DMS53 (cell line): ENCODE results near the gene LGSN.
"Not testable (repeated sequence)": the region's sequence is repeated elsewhere in the genome, so short reads cannot be mapped to it uniquely, and the experiment has no call there.

ENCODE experiments used
- DNase-seq: peaks from one replicate; lab custom pipeline; 2025; lab: John Stamatoyannopoulos, UW

Gene LGSN, protein sequence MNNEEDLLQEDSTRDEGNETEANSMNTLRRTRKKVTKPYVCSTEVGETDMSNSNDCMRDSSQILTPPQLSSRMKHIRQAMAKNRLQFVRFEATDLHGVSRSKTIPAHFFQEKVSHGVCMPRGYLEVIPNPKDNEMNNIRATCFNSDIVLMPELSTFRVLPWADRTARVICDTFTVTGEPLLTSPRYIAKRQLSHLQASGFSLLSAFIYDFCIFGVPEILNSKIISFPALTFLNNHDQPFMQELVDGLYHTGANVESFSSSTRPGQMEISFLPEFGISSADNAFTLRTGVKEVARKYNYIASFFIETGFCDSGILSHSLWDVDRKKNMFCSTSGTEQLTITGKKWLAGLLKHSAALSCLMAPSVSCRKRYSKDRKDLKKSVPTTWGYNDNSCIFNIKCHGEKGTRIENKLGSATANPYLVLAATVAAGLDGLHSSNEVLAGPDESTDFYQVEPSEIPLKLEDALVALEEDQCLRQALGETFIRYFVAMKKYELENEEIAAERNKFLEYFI

DNA sequence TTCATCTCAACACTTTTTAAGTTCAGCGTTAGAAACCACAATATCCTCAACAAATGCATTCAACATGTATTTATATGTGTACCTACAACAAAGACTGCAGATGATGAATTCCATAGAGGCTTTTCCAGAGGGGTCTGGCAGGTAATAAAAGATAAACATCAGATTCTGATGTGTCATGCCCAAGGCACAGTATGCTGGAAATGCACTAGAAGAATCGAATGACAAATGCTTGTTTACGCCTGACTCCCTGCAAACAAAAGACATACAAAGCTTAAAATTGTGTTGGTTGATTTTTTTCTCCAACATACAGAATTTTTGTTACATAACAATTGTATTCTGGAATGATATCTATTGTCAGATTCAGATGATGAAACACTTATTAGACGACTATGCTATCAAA is at the start of gene LGSN:
LGSN (minus strand) TSS at position 45 of the 400 bp plus-strand sequence; CDS start at position 5, 40 bp downstream.
- DNase-seq: peak; percentile 38

DNA sequence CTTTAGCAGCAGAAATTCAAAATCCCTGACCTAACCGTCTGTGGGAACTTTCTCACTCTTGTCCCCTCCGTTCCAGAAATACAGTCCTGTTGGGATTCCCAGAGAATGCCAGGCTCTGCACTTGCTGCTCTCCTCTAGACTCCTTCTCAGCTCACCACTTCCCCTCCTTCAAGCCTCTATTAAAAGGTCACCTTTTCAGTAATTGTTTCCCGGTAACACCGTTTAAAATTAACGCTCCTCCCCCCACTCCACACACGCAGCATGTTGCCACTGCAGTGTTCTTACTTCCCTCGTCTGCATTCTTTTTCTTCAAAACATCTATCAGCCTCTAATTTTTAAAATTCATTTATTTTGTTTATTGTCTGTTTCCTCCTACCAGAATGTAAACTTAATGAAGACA is 48.6 kb upstream of the LGSN start:
- no peak for DNase-seq

DNA sequence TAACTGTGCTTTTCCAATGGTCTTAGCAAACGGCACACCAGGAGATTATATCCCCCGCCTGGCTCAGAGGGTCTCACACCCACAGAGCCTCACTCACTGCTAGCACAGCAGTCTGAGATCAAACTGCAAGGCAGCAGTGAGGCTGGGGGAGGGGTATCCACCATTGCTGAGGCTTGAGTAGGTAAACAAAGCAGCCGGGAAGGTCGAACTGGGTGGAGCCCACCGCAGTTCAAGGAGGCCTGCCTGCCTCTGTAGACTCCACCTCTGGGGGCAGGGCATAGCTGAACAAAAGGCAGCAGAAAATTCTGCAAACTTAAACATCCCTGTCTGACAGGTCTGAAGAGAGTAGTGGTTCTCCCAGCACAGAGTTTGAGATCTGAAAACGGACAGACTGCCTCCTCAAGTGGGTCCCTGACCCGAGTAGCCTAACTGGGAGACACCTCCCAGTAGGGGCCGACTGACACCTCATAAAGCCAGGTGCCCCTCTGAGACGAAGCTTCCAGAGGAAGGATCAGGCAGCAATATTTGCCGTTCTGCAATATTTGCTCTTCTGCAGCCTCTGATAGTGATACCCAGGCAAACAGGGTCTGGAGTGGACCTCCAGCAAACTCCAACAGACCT is 42.8 kb upstream of the LGSN start:
- not testable (repeated sequence) for DNase-seq

DNA sequence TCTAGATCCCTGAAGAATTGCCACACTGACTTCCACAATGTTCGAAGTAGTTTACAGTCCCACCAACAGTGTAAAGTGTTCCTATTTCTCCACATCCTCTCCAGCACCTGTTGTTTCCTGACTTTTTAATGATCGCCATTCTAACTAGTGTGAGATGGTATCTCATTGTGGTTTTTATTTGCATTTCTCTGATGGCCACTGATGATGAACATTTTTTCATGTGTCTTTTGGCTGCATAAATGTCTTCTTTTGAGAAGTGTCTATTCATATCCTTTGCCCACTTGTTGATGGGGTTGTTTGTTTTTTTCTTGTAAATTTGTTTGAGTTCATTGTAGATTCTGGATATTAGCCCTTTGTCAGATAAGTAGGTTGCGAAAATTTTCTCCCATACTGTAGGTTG is 37.6 kb upstream of the LGSN start:
- DNase-seq: not testable (repeated sequence)

DNA sequence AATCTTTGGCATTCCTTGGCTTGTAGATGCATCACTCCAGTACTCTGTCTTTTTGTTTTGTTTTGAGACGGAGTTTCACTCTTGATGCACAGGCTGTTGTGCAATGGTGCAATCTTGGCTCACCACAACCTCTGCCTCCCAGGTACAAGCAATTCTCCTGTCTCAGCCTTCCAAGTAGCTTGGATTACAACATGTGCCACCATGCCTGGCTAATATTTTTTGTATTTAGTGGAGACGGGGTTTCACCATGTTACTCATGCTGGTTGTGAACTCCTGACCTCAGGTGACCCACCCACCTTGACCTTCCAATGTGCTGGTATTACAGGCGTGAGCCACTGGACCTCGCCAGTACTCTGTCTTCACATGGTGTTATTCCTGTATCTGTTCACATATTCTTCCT is 35.8 kb upstream of the LGSN start:
- no peak for DNase-seq

DNA sequence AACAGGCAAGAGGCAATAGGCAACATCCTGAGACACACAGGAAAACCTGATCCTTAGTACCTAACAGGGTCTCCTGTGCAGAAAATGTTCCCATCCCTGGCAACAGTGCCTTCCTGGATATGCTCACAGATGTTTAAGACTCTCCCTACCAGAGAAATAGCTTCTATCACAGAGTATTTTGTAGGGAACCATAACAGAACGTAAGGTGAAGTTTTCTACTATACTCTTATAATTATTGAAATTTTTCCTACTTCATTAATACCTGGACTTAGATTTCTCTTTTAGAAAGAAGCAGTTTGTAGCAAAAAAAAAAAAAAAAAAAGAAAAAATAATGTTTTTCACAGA is 33.5 kb upstream of the LGSN start:
- DNase-seq: no peak

DNA sequence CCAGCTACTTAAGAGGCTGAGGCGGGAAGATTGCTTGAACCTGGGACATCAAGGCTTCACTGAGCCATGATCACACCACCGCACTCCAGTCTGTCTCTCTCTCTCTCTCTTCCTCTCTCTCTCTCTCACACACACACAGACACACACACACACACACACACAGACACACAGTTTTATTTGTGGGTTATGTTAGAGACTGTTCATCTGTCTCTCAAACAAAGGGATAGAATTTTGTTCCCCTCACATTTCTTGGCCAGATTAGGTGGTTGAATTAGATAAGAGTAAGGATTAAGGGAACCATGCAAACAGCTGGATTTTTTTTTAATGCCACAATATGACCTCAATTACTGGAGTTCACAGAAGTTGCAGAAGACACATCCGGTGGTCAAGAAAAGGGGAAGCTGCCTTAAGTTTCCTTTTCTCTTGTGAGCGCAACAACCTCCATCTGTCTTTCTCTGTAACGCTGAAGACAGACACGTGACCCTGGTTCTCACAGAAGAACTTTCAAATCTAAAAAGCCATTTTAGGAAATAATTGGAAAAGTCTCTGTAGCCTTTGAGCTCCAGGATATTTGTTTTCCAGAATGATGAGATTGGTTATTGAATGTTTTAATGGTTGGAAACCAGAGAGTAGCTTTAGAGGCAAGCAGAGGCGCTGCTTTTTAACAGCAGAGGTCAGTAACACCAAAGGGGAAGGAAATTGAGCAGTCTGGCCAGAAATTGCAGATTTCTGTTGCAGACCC is 32.9 kb upstream of the LGSN start:
- DNase-seq: peak; percentile 65

DNA sequence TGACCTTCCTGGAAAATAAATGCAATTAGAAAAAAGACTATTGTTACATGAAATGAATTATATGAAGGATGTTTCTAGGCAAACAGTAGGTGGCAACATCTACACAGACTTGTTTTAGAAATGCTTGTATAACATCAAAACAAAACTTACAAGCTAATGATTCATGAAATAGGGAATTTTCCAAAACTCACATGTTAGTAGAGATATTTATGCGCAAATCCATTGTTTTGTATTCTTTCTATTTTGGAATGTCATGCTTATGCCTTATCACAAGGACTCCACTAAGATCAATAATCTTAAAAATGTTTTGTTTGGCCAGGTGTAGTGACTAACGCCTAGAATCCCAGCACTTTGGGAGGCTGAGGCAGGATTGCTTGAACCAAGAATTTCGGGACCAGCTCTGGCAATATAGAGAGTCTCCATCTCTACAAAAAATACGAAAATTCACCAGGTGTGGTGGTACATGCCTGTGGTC is 32.3 kb upstream of the LGSN start:
- DNase-seq: peak; percentile 54

DNA sequence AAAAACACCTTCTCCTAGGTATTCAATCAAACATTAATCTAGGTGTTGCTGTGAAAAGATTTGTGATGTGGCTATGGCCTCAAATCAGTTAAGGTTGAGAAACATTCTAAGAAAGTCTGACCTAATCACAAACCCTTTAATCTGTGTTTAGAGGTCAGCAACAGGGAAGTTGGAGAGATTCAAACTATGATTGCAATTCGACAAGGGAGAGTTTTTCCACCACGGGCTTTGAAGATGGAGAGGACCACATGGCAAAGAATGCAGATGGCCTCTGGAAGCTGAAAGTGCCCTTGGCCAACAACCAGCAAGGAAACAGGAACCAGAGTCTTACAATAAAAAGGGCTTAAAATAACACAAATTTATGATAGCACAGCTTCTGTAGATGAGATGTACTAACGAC is 29.6 kb upstream of the LGSN start:
- no peak for DNase-seq

DNA sequence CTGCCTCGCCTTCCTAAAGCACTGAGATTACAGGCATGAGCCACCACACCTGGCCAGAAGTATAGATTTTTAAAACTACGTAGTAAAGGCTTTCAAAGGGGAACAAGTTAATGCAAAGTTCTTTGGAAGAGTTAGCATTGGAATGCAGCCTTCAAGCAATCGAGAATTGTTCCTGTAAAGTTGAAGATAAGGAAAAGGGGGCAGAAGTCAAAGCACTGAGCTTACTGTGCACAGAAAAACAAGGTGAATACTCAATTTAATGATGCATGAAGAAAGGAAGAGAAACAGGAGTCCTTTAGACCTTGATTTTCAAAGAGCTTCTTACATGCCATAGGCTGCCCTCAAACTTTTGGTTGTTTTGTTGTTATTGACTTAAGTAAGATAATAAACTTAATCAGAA is 29.1 kb upstream of the LGSN start:
- DNase-seq: no peak

DNA sequence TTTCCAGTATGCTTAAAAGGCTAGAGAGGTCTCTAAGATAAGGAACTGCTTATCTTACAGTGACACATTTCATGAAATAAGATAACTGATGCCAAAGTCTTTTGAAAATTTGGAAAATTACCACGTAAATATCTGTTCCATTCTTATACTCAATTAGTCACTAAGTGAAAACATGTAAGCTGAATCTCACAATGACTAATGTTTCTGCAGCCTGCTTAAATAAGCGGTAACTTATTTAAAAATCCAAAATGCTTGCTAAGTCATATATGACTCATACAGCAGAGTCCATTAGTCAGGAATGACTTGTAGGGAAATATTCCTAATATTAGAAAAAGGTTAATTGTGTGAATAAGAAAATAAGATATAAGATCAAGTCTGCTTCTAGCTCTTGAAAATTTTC is 27.8 kb upstream of the LGSN start:
- no peak for DNase-seq

DNA sequence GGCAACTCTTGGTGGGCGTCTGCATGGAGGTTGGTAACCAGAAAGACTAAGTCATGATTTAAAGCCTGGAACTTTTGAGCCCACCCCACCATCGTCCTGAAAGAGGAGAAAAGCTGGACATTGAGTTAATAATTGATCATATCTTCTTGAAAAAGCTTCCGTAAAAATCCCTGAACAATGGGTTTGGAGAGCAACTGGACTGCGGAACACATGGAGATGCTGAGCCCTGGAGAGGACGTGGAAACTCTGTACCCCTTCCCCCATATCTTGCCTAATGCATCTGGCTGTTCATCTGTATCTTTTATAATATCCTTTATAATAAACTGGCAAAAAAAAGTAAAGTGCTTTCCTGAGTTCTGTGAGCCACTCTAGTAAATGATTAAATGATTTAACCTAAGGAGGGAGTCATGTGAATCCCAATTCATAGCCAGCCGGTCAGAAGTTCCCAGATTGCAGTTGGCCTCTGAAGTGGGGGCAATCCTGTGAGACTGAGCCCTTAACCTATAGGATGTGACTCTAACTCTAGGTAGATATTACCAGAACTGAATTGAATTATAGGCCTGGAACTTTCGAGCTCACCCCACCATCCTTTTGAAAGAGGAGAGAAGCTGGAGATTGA is 26.5 kb upstream of the LGSN start:
- no peak for DNase-seq

DNA sequence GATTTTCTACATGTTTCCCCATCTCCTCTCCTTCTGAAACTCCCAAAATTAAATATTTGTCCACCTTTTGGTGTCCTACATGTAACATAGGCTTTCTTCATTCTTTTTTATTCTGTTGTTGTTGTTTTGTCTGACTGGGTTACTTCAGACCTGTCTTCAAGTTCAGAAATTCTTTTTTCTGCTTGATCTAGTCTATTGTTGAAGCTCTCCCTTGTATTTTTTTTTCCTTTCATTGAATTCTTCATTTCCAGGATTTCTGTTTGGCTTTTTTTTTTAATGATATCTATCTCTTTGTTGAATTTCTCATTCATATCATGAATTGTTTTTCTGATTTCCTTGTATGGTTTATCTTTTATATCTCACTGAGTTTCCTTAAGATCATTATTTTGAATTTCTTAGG is 20.6 kb upstream of the LGSN start:
- DNase-seq: no peak

DNA sequence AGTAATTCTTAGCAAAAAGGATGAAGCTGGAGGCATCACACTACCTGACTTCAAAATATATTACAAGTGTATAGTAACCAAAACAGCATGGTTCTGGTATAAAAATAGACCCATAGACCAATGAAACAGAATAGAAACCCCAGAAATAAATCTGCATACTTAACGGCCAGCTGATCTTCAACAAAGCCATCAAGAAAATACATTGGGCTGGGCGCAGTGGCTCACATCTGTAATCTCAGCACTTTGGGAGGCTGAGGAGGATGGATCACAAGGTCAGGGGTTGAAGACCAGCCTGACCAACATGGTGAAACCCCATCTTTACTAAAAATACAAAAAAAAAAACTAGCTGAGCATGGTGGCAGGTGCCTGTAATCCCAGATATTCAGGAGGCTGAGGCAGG is 14.9 kb upstream of the LGSN start:
- DNase-seq: not testable (repeated sequence)

DNA sequence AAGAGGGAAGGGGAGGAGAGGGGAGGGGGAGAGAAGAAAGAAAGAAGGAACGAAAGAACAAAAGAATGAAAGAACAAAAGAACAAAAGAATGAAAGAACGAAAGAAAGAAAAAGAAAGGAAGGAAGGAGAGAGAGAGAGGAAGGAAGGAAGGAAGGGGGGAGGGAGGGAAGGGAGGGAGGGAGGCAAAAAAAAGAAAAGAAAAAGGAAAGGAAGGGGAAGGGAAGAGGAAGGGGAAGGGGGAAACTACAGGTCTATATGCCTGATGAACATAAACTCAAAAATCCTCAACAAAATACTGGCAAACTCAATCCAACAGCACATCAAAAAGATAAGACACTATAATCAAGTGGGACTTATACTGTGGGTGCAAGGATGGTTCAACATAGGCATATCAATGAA is 13.7 kb upstream of the LGSN start:
- no peak for DNase-seq

DNA sequence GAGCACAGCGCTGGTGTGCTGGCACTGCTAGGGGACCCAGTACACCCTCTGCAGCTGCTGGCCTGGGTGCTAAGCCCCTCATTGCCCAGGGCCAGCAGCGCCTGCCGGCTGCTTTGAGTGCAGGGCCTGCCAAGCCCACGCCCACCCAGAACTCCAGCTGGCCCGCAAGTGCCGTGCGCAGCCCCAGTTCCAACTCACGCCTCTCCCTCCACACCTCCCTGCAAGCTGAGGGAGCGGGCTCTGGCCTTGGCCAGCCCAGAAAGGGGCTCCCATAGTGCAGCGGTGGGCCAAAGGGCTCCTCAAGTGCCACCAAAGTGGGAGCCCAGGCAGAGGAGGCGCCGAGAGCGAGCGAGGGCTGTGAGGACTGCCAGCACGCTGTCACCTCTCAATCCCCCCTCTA is 6.8 kb upstream of the LGSN start:
- DNase-seq: not testable (repeated sequence)

DNA sequence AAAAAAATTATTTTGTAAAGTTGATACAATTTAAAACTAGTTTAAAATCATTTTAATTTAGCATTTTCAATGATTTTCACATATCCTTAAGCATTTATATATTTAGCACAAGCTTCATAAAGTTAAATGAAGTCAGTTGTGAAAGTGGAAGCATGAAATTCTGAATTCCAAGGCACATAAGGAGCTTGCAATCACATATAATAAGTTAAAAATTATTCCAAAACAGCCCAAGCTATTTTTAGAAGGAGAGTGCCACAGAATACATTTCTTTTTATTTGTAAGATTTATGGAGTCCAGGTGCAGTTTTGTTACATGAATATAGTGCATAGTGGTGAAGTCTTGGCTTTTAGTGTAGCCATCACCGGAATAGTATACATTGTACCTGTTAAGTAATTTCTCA is 3.2 kb upstream of the LGSN start:
- DNase-seq: no peak

DNA sequence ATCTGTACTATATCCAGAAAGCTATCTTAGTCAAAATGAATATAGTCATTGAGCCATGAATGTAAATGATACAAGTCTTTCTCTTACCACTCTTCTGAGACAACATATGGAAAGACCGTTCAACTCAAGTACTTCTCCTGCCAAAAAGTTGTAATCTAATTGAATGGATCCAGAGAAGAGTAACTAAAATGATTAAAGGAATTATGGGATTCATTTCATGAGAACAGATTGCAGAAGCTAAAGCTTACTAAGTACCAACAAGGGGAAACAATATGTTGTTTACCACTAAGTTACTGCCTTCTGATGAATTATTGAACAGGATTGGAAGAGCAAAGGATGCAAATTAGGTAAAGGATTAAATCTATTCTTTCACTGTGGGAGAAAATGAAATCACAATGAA is 2.0 kb upstream of the LGSN start:
- DNase-seq: no peak

DNA sequence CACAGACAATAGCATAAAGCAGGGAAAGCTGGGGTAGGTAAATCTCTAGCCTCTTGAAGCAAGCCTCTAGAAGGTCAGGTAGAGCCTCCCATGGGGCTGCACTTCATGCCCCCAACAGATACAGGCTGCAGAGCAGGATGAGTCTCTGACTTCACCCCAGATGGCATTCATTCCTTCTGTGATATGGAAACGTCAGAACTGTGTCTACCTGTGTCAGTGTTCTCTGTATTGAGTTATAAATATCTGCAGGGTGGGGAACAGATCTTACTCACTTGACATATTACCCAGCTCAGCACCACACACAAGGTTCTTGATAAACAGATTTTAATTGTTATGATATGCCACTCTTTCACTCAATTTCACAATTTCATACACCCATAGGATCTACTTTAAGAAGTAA is 2.1 kb downstream of the LGSN start:
- DNase-seq: no peak

DNA sequence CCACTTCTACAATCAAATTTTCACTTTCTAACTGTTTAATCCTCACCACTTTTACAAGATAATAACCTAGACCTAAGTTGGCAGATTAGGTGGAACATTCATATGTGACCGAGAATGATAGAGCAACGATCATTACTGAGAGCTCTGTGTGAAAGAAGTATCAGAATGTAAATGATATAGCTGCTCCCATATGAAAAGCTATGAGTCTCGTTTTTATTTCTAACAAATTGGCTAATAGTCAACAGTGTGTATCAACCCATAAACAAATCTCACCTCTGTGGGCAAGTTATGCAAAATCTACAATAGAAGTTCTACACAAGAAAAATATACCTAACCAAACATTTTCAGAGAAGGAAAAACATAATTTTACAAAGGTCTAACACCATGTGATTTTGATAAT is 3.7 kb downstream of the LGSN start:
- DNase-seq: no peak

DNA sequence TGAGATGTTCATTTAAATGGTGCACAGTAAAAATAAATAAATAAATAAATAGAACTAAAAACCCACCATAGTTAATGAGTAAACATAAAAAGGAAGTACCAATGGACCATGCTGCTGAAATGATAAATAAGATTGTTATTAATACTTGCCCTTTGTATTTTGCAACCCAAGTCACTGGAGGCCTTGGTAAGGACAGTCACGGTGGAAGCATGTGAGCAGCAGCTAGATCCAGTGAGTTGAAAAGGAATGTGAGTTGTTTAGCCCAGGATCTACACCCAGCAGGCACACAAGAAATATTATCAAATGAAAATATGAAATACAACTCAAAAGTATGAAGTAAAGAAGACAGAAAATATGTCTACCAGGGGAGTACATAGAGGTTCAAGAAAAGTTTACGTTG is 6.7 kb downstream of the LGSN start:
- DNase-seq: no peak

DNA sequence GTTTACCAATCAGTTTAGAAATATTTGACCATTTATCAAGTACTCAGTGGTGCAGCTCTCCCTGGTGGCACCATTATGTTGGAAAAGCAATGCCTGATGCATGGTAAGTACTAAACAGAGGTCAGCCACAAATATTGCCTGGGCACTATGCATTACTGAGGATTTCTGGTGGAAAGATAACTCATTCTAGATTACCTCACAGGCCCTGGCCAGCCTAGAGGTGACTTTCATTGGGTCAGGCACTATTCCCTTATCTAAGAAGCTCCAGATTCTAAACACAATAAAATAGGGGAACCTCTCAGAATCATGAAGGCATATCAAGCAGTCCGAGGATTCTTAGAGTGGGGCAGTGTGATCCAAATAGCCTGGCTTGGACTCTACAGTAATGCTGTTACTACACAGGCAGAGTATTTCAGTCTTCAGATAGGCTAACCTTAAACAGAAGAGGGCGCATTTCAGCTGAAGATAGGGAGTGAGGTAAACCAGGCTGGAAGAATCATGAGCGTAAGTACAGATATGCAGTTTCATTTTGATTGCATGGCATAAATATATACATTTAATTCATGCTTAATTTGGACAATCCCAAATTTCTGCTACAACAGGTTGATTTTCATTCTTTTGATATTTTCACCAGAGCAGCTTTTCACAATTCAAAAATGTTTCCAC is 12.1 kb downstream of the LGSN start:
- peak; percentile 73 for DNase-seq
